Epithelial cell of proximal tubule (primary cell): Measurements from ENCODE around the gene PHPT1. TPM values are rescaled to one million over a fixed set of nuclear protein-coding genes. Genes with fewer than 3 reads are reported as not detected.

Experiments used
- DNase-seq: peaks from one replicate; pipeline ENCODE4 v3.0.0-alpha.2; 2011; ENCODE audit warnings: low read depth
- H3K4me3 ChIP-seq: 2 replicates; pipeline ENCODE4 v1.5.1; 2011; ENCODE audit warnings: low read depth, mild to moderate bottlenecking, low read length
- CTCF ChIP-seq: conservative IDR thresholded peaks from 2 replicates; pipeline ENCODE4 v1.5.1; 2012; ENCODE audit warnings: low read depth, mild to moderate bottlenecking, low read length
- total RNA-seq: library from RNA; depleted of rRNA; stranded (reverse); fragments of >200 nt; gene quantifications from 2 replicates; pipeline ENCODE4 v1.2.3, GENCODE V29; 2015

PHPT1 gene
- total RNA-seq, 1 donor from 2014 or later: 114 TPM

- no peak for TF ChIP-seq CTCF
- H3K4me3 ChIP-seq: no peak overlapping the region
These were observed 49.4 kb downstream of the PHPT1 start for GRCh38 chr9:136898483-136899100.

GRCh38 chr9:136899196-136899595, 50.0 kb downstream of the PHPT1 start:
- no peak overlapping the region for H3K4me3 ChIP-seq
- no peak for DNase-seq
- no peak for TF ChIP-seq CTCF

More at GRCh38 chr9:136898483-136899100, 49.4 kb downstream of the PHPT1 start:
- no peak for DNase-seq

GRCh38 chr9:136900556-136900955, 51.3 kb downstream of the PHPT1 start:
- TF ChIP-seq CTCF: no peak
- no peak for DNase-seq
- no peak overlapping the region for H3K4me3 ChIP-seq

Other genes with a start within 250 kb of the PHPT1 start
- gene EGFL7, start 186.5 kb upstream of the PHPT1 start, total RNA-seq: 15.6 and 35.0 TPM in 2 replicates
- gene AGPAT2, start 162.0 kb upstream of the PHPT1 start, total RNA-seq: 40.5 and 71.3 TPM in 2 replicates
- gene DIPK1B, start 136.8 kb upstream of the PHPT1 start, total RNA-seq: 11.4 and 20.3 TPM in 2 replicates
- gene LCN10, start 106.5 kb upstream of the PHPT1 start, total RNA-seq: not detected in 2 replicates
- not detected in 2 replicates for gene LCN6, start 100.9 kb upstream of the PHPT1 start, total RNA-seq
- gene LCN8, start 91.2 kb upstream of the PHPT1 start, total RNA-seq: not detected in 2 replicates
- gene LCN15, start 84.9 kb upstream of the PHPT1 start, total RNA-seq: not detected in 2 replicates
- 90.4 and 108 TPM in 2 replicates for gene TMEM141, start 58.1 kb upstream of the PHPT1 start, total RNA-seq
- 0.06 TPM in 1 of 2 replicates, not detected in the other for gene CCDC183, start 53.1 kb upstream of the PHPT1 start, total RNA-seq
- gene RABL6, start 41.5 kb upstream of the PHPT1 start, total RNA-seq: 114 and 160 TPM in 2 replicates
- 0.51 and 2.2 TPM in 2 replicates for gene AJM1, start 6.9 kb upstream of the PHPT1 start, total RNA-seq
- gene MAMDC4, start 2.9 kb downstream of the PHPT1 start, total RNA-seq: 1.2 and 4.8 TPM in 2 replicates
- 403 and 419 TPM in 2 replicates for gene EDF1, start 16.9 kb downstream of the PHPT1 start, total RNA-seq
- 21.0 and 26.1 TPM in 2 replicates for gene TRAF2, start 37.1 kb downstream of the PHPT1 start, total RNA-seq
- 124 and 149 TPM in 2 replicates for gene FBXW5, start 95.3 kb downstream of the PHPT1 start, total RNA-seq
- gene C8G, start 95.8 kb downstream of the PHPT1 start, total RNA-seq: not detected in 2 replicates
- 1.2 TPM in 1 of 2 replicates, not detected in the other for gene LCN12, start 102.9 kb downstream of the PHPT1 start, total RNA-seq
- not detected in 2 replicates for gene PTGDS, start 128.1 kb downstream of the PHPT1 start, total RNA-seq
- gene LCNL1, start 133.6 kb downstream of the PHPT1 start, total RNA-seq: not detected in 2 replicates
- 70.1 and 81.7 TPM in 2 replicates for gene PAXX, start 143.0 kb downstream of the PHPT1 start, total RNA-seq
- gene CLIC3, start 147.2 kb downstream of the PHPT1 start, total RNA-seq: 2.2 and 2.4 TPM in 2 replicates
- 3.0 and 7.6 TPM in 2 replicates for gene ABCA2, start 178.8 kb downstream of the PHPT1 start, total RNA-seq
- not detected in 2 replicates for gene FUT7, start 182.7 kb downstream of the PHPT1 start, total RNA-seq
- 19.7 and 47.7 TPM in 2 replicates for gene NPDC1, start 196.8 kb downstream of the PHPT1 start, total RNA-seq
- gene ENTPD2, start 204.7 kb downstream of the PHPT1 start, total RNA-seq: 0.87 TPM in 1 of 2 replicates, not detected in the other
- gene SAPCD2, start 221.1 kb downstream of the PHPT1 start, total RNA-seq: 25.6 and 51.3 TPM in 2 replicates
- gene UAP1L1, start 228.1 kb downstream of the PHPT1 start, total RNA-seq: 2.1 and 2.2 TPM in 2 replicates
- gene MAN1B1, start 237.6 kb downstream of the PHPT1 start, total RNA-seq: 46.0 and 74.3 TPM in 2 replicates